Measurements from ENCODE around the gene LRRC2.
"Not testable (repeated sequence)": the region's sequence is repeated elsewhere in the genome, so short reads cannot be mapped to it uniquely, and the experiment has no call there.

LRRC2 gene

DNA sequence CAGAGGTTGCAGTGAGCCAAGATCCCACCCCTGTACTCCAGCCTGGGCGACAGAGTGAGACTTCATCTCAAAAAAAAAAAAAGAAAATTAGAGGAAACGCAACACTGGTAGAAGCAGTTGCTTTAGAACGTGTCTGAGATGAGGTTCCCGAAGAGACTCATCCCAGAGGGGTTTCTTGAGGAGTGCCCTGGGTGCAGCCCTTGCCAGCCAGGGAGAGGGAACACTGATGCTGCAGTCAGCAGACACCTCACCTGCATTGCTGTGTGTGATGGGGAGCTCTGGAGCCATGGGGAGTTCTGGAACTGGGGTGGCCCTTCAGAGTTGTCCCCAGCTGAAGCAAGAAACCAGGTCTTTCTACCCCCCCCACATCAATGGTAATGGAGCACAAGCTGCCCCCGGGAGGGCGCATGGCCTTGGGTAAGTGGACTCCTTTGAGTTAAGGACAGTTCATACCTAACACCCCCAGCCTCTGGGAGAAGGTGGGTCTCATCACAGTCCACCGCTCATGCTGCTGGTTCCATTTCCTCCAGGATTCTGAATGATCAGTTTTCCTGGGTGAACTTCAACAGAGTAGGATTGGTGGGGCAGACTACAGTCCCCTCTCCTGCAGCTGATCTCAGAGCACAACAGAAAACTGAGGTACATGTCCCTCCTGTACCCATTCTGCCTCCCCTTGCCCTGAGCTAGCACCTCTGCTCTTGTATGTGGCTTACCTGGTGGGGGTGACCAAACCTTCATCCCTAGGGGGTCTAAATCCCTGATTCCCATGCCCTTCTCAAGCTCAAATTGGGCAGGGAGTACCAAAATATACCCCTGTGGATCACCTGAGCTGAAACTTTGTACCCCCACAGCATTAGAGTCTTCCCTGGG lies 18.7 kb upstream of the LRRC2 start:
- no peak for DNase-seq (ENCODE audit: low spot score)

DNA sequence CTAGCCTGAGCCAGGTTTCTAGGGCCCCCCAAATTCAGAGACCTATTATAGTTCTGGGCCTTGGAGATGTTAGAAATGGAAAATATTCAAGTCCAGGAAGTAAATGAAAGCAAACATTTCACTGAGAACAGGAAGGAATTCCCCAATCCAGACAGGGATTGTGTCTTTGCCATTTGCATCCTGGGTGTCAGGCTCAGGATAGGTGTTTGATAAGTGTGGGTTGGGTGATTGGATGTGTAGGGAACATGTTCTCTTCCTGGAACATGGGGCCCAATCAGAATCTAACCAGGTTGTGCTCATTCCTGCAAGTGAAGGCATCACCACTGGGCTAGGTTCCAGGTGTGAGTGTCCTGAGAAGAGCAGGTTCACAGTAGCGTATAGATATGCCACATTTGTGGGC lies 14.6 kb upstream of the LRRC2 start:
- DNase-seq (ENCODE audit: low spot score), result no peak

DNA sequence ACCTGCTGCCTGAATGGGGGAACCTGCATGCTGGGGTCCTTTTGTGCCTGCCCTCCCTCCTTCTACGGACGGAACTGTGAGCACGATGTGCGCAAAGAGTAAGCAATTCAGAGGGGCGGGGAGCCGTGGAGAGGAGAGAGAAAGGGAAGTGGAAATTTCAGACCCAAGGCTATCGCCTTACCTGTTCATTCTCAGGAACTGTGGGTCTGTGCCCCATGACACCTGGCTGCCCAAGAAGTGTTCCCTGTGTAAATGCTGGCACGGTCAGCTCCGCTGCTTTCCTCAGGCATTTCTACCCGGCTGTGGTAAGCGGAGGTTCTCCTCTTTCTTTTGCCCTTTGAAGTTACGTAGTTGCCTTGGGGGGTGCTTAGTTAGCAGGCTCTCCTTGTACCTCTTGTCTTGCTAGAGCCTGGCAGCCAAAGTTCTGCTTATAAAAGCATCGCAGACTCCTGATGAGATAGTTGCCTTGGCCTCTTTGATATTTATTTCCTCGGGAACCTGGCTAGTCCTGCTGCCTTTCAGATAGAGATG lies 13.7 kb upstream of the LRRC2 start:
- DNase-seq (ENCODE audit: low spot score), result no peak

DNA sequence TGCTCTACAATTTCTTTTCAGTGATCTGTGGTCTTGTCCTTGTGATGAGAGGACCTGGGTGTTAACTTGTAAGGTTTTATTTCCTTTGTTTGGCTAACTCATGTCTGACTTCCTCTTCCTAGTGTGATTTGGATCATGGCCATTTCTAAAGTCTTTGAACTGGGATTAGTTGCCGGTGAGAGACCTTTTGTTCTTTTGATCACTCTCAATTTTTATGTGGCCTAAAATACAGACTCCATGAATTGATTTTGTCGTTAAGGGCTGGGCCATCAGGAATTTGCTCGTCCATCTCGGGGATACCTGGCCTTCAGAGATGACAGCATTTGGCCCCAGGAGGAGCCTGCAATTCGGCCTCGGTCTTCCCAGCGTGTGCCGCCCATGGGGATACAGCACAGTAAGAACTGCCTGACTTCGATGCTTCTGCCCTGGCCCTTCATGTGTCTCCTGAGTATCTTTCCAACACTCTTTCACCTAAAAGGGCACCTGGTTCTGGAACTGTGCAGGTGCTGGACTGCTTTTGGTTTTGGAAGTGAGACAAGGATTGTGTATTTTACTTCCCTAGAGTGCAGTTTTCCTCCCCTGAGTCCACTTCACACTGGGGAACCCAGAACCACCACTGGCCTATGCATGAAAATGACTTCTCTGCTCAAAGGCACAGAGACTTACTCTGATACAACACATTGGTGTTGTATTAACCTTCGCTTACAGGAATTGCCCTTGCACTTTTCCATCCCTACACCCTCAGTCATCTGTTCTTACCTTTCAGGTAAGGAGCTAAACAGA lies 13.1 kb upstream of the LRRC2 start:
- DNase-seq (ENCODE audit: low spot score), result no peak

DNA sequence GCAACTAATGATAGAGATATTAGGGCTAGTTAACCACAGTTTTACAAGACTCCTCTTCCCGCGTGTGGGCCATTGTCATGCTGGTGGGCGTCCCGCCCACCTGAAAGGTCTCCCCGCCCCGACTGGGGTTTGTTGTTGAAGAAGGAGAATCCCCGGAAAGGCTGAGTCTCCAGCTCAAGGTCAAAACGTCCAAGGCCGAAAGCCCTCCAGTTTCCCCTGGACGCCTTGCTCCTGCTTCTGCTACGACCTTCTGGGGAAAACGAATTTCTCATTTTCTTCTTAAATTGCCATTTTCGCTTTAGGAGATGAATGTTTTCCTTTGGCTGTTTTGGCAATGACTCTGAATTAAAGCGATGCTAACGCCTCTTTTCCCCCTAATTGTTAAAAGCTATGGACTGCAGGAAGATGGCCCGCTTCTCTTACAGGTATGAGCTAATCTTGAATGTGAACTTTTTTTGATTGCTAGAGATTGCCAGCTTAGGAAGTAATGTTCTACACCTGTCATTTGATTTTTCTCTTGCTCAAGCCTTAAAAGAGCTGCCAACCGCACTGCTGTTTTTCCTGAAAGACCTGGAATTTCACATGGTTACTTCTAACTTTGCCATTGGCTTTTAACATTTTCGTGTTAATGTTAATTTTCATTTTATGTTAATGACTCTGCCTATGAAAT lies 11.6 kb upstream of the LRRC2 start:
- not testable (repeated sequence) for DNase-seq (ENCODE audit: low spot score)

DNA sequence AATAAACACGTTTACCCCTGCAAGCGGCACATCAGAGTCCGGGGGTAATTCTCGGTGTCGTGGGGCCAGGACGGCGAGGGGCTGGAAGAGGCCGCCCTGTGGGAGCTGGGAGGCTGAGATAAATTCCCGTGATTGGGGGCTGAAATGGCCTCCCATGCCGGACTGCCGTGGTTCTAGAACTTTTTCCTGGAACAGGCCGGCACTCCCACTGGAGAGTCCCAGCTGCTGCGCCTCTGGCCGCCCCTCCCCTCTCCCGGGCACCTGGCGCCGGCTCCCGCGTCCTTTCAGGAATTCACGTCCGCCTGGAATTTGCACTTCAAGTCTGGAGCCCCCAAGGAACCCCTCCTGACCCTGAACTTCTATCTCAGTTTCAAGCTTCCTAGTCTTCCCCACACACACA lies 10.8 kb upstream of the LRRC2 start:
- DNase-seq (ENCODE audit: low spot score), result no peak

DNA sequence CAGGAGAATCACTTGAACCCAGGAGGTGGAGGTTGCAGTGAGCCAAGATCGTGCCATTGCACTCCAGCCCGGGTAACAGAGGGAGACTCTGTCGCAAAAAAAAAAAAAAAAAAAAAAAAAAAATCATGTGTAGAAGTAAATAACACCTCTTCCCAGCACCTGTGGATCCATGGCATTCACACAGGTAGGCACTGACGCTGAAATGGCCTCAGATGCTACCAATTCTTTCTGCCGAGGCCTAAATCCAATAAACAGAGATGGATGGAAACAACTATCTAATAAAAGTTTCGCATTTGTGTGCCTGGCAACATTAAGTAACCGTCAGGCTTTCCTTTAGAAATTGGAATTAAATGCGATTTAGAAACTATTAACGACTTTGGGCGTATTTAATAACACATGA lies 10.3 kb upstream of the LRRC2 start:
- no peak for DNase-seq (ENCODE audit: low spot score)

DNA sequence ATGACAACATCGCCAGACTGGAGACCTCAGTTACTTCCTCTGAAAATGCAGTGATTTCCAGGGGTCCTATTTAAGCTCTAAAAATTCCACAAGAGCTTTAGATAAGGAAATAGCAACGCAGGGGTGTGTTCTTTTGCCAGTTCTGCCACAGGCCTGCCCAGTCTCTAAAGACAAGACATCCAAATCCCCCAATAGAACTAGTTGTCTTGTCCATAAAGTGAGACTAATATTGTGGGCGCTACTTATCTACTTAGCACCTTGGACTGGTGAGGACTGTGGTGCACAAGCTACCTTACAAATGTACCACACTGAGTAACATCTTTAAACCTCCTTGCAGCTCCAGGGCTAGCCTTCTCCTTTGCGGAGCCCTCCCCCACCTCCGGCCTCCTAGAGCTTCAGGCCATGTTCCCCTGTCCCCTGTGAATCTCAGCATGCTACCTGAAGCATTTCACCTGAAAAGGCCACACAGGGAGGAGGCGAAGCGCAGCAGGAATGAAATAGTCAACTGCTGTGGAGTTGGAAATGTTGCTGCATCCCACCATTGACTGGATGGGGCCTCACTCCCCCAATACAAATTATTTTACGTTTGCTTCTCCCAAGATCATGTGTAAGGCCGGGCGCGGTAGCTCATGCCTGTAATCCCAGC lies 9.6 kb upstream of the LRRC2 start:
- DNase-seq (ENCODE audit: low spot score), result no peak

DNA sequence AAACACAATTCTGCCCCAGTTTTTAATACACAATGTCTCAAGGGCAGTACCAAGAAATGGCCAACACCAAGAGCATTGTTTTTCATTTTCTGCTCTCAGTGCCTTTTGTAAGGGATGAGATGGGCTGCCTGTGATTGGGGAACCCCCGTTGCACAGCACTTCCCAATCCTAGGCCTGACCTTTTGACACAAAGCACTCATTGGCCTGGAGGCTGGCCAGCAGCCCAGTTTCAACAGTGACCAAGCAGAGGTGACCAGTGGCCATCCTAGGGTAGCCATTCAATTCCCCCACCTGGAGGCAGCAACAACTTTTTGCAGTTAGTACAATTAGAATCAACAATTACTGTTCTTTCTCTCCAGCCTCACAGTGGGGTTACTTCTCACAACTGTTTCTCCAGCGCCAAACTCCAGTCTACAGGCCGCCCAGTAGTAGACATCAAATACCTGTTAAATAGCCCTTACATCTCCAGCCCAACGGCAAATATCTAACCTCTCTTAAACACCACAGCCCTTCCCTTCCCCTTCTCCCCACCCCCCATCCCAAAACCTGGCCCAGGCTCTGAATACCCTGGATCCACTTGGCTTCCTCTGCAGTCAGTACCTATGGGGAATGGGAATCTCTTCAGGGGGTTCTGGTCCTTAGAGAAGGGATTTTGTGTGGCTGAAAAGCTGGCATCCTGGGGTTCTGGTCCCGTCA lies 8.9 kb upstream of the LRRC2 start:
- no peak for DNase-seq (ENCODE audit: low spot score)

DNA sequence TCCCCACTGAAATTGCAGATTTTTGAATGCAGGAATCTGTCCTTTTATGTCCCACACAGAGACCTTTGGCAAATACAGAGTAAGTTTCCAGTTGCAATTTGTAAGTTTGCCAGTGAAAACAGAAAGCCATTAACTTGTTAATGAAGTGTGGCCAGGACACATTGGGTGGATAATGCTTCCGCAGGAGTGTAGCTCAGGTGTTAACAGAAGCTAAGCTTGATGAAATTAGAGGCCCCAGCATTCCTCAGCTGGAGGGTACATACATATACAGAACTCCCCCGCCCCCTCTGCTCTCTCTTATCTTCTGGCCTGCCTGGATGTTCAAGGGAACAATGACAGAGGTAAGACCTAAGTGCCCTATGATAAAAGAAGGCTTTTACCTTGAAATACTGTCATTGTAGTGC lies 8.1 kb upstream of the LRRC2 start:
- DNase-seq (ENCODE audit: low spot score), result no peak

DNA sequence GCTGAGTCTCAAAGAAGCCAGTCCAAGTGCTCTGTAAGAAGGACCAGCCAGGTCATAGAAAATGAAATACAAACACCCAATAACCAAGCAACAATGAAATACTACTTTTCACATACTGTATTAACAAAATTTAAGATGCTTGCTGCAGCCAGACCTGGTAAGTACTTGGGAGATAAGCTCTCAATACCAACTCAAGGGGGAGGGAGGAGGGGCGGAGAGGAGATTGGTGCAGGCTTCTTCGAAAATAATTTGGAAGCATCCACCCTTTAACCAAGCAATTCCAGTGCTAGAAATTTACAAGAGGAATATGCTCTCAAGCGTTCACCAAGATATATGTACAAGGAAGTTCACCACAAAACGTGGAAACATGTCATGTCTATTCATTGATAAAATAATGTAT lies 7.6 kb upstream of the LRRC2 start:
- no peak for DNase-seq (ENCODE audit: low spot score)

DNA sequence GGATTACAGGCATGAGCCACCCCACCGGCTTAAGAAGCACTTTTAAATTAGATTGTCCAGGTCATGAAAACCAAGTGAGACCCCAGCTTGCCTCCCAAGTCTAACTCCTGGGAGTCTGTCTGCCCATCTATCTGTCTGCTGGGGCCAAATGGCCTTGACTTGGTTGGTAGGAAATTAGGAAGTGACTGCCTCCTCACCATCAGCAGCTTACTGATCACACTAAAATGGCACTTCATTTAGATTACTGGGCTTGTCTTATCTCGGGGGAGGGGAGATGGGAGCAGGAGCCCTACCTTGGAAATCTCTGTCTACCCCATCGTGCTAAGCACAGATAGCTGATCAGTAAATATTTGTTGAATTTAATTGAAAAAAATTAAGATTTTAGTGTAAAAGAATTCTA lies 5.6 kb upstream of the LRRC2 start:
- no peak for DNase-seq (ENCODE audit: low spot score)

DNA sequence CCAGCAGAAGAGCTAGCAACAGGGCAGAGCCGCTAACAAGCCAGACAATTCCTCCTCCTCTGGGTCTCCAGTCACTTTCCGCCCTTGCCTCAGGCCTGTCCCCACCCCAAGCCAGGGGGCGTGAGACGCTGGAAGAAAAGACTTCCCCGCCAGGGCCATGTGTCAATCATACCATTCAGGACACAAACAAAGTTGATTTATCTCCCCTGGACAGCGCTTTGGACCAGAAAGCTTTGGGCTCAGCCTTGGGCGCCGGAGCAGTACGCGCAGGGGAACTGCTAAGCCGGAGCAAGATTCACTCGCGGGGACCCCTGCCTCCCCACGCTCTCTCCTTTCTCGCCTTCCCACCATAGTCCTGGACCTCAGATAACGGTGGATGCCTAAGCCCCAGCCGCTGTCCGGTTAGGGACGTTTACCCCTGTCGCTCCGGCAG lies 479 bp downstream of the LRRC2 start:
- DNase-seq (ENCODE audit: low spot score), result no peak

DNA sequence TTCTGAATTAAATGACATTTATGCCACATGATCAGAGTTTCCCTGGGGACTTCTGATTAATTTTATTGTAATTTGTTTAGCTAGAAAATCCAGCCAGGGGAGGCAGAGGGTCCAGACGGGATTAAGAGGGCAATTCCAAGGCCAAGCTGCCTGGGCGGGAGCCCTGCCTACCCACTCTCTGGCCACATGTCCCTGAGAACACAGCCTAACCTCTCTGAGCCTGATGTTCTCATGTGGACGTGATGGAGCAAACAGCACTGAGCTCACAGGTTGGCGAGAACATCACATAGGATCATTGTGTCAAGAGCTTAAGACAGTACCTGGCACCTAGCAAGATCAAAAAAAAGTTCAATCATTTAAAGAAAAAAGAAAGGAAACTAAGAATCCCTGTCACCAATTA lies 1.0 kb downstream of the LRRC2 start:
- no peak for DNase-seq (ENCODE audit: low spot score)

DNA sequence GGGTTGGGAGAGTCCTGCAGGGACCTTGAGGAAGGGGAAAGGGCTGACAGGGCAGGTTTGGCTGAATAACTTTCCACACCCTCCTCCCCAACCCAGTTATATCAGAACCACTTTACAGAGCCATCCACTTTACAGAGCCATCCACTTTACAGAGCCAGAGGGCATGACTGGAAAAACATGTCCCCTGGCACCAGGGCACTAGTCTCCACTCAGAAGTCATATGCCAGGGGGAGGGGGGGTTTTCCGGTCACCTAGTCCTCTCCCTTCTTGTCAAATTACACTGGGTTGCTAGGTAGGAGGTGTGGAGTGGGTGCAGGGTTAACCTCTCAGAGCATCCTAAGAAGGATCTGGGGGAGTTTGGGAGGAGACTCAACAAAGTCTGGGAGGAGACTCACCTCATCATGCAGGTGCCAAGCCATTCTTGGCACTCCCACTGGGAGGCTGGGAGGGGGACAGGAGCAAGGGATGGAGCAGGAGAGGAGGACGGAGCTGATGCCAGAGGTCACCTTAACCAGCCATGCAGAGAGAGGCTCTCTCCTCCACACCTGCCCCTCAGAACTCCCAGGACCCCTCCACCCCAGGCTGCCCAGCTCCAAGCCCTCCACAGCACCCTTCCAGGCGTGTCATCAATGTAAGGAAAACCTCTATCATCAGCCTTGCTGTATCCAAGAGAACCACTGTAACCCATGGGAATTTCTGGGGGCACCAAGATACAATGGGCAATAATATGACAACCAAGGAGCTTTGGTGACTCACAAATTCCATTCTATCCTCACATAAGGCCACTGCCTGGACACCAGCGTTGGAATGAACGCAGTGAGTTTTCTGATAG lies 1.7 kb downstream of the LRRC2 start:
- DNase-seq (ENCODE audit: low spot score), result no peak

DNA sequence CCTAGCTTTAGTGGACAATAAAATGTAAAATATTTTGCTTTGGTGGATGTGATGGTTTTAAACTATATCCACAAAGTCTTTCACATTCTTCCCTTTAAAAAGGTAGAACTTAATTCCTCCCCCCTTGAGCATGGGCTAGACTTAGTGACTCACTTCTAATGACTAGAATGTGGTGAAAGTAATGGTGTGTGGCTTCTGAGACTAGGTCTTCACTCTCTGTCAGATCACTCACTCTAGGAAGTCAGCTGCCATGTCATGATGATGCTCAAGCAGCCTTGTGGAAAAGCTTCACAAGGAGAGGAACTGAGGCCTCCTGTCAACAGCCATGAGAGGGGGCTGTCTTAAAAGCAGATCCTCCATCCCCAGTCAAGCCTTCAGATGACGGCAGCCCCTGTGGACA lies 4.2 kb downstream of the LRRC2 start:
- DNase-seq (ENCODE audit: low spot score), result no peak

DNA sequence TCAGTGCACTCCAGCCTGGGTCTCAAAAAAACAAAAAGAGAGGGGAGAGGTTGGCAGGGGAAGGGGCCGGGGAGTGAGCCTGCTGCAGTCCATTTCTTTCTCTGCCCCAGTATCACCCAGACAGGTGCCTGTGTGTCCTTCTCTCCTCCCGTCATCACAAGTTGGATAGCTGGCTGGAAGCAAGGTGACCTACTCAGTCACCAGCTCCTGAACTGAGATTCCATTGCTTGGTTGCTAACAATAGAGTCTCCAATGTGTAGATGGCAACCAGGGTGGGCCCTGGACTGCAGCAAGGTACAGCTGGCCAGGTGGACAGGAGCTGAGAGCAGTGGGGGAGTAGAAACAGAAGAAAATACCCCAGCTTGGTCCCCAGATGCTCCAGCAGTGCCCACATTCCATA lies 4.6 kb downstream of the LRRC2 start:
- no peak for DNase-seq (ENCODE audit: low spot score)

DNA sequence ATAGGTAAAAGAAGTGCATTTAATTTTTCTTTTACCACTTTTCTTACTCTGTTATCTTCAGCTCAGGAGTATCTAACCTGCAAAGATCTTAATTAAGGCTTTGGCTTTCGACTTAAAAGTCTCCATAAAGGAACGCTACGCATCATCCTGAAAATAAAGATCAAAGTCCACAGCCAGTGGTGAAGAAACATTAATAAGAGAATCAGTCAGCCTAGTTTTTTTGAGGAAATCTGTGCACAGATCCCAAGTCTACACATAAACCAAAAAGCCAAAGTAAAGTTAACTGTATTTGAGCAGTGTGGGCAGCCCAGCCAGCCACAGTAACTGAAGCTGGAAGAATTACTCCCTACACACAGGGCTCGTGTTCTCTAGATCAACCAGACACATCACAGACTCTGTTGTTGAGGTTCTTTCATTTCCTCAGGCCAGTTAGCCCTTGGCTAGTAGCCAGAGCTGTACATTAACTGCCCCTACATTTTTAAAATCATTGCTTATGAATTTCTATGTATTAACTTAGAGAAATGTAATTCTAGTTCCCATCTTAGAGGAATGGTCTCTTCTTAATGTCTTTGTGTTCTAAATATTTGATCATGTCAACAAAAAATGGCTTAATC lies 6.9 kb downstream of the LRRC2 start:
- DNase-seq (ENCODE audit: low spot score), result no peak

DNA sequence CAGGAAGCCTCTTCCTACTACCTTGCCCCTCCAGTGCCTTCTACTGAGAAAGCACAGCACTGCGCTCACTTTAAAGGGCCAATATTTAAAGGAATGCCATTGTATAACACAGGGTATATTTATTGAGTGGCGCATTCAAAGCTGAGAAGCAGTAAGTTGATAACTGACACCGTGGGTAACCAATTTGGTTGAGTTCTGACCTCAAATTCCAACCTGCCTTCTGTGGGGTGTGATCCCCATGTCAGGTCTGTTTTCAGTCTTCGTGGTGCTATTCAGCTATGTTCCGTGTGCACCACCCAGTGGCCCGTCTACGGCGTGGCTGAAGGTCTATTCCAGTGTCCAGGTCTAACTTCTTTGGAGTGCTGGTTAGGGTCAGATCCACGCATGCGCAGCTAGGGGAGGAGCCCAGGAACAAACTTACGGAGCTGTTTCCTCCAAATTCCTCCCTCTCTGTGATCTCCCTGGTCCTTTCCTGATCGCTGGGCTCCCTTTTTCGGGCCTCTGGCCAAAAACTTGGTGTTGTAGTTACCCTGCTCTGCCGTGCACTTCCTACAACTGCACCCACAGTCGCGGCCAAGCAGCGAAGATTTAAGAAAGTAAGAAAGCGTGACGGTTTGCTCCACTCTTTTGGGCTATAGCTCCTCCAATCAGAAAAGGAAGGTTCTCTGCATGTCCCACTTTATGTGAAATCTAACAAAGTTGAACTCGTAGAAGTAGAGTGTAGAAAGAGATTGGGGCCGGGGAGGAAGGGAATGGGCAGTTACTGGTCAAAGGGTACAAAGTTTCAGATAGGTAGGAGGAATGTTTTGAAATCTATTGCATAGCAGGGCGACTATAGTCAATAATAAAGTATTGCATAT lies 7.7 kb downstream of the LRRC2 start:
- DNase-seq (ENCODE audit: low spot score), result peak; percentile 79
